GM21447 (cell line): Measurements from ENCODE around the gene GLT8D1.
A peak's percentile ranks its signal among the peaks of the same experiment; 100 is the strongest.

Experiments
- ATAC-seq: cut with Tn5 transposase; IDR thresholded peaks from one replicate; pipeline ENCODE4 v1.9.1; 2021; ENCODE audit not compliant: unreplicated experiment

Gene GLT8D1

DNA sequence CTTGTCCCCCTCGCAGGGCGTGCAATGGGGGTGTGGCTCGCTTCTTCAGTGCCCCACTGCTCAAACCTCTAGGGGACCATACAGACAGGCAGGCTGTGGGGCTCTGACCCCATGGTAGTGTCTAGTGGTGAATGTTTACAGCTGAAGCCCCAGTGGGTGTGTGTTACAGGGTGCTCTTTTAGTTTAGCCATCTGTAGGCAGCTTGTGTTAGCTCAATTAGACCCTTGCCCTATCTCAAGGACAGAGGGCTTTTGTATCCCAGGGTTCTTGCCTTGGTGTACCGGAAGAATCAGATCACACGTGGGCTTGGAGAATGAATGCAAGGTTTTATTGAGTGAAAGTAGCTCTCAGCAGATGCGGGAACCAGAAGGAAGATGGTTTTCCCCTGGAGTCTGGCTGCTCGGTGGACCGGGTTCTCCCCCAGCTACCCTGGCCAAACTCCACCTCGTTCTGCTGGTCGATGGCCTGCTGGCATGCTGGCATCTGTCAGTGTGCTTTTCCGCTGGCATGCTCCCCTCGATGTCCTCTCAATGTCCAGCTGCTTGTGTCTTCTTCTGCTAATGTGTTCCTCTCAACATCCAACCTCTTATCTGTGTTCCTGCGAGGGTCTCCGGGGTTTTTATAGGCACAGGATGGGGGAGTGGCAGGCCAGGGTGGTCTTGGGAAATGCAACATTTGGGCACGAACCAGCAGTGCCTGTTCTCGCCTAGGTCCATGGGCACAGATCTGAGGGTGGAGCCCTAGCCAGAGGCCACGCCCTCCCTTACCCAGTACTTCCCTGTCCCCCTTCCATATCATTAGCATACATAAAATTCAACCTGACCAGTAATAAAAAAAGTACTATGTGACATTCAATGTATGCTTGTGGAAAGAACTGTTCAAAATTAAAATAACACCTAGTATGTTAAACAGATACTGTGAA, 7.0 kb upstream of the GLT8D1 start:
- ATAC-seq, result no peak

DNA sequence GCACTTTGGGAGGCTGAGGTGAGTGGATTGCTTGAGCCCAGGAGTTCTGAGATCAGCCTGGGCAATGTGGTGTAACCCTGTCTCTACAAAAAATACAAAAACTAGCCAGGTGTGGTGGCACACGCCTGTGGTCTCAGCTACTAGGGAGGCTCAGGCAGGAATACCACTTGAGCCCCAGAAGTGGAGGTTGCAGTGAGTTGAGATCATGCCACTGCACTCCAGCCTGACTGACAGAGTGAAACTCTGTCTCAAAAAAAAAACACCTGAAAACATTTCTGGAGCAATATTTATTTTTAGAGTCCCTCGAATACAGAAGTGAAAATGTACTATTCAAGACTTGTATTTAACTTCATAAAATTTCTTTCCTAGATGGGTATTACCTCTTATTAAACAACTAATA, 4.9 kb upstream of the GLT8D1 start:
- no peak for ATAC-seq

DNA sequence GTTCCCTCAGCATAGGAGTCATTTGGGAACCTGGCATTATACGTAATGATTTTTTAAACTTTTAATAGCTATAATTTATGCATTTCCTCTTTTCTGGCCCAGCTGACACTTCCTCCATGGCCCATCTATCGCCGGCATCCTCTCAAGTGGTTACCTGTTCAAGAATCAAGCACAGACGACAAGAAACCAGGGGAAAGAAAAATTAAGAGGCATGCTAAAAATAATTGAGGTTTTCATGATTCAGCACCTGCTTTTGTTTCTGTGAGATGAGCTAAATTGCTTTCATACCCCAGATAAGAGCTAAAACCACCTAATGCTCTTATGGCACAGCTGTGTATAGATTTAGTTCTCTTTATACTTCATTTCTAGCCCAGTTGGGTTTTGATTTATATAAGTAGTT, 2.0 kb upstream of the GLT8D1 start:
- ATAC-seq, result no peak

DNA sequence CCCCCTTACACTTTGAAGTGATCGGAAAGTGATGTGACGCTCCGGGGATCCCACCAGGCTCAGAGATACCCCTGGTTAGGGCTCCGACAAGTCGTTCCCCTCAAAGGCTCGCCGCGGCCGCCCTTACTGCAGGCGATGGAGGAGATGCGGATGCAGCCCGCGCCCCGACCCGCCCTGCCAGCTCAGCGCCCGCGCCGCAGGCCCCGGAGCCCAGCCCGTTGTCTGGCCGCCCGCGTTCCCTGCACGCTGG, 228 bp downstream of the GLT8D1 start:
- no peak for ATAC-seq

DNA sequence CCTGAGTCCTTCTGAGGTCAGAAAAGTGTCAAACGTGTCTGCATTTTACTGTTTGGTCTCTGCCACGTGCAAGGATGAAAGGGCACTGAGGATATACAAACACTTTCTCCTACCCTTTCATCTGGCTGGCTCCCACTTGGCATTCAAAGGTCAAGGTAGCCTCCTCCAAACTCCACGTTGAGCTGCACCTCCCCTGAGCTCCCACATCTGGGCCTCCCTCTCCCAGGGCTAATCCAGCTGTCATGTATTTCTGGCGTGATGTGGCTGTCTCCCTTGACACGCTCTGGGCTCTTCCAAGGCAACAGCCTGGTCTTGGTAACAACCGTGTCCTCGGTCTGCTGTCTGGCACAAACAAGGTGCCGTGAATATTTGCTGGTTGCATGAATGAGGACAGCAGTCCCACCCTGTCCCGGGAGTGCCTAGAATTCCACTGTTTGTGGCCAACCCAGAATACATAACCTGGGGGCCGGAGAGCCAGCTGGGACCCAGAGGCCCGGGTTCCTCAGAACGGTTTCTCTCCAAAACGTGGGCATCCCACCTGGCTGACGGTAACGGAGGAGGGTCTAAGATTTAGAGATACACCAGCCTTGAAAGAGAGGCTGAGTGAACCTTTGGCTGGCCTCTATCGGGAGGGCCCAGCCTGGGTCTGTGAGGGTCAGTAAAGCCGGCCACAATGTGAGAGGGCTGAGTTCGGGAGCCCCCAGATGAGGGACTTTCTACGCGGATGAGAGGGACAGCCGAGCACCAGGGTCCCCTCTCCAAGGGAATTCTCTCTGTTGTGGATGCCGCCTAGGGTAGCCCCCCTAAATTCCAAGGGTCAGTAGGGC, 767 bp downstream of the GLT8D1 start:
- ATAC-seq, result no peak

DNA sequence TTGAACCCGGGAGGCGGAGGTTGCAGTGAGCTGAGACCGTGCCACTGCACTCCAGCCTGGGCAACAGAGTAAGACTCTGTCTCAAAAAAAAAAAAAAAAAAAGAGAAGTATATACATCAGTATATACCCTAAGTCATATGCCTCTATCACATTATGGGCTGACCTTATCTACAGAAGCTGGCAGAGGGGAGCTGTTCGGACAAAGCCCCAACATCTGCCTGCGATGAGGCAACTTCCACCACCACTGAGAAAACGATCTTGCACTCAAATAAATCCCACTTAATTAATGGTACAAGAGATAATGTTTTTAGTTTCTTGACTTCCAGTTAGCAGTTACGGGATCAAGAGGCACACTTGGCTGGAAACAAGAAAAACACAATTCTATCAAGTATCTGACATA, 2.2 kb downstream of the GLT8D1 start:
- ATAC-seq, result no peak

DNA sequence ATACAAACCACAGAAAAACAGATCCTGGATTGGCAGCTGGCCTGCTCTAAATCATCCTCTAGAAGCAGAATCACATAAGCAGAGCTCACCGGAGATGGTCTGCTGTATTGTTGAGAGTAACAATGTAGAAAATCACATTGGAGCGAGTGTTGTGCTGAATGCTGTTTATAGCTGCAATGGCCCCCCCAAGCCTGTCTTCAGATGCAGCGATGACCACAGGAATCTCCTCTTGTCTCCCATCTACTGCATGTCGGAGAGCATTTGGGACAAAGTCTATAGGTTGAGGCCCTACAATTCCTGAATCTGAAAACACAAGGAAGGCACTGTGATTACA, 8.0 kb downstream of the GLT8D1 start:
- ATAC-seq, result no peak

DNA sequence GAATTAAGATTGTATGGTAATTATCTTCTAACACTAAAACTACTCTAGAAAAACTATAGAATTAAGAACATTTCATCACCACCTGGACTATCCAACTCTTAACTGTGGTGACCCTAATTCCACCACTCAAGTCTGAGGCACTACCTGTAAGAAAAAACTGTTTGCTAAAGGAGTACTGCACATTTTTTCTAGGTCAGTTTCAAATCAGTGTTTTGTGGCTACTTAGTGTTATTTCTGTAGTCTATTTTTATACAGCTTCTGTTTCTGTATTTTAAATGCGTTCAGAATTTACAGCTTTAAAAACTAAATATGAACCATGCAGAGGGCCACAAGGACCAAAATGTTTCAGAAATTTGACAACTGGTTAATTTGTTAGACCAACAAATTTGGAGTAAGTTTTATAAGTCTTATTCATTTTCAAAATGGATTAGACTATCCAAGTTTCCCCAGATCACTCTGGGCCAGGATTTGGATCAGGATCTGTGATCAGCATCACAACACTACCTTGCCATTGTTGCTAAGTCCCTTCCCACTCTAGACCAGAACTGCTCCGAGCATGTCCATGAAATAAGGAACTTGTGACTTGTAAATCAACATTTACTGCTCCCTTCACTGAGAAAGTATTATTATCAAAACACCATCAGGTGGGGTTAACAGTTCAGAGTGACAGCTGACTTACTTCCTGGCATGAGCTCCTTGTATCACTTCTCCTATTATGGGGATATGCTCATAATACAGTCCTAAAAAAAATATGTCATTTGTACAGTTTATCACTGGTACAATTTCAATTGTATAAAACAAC, 8.6 kb downstream of the GLT8D1 start:
- ATAC-seq, result peak; percentile 56

DNA sequence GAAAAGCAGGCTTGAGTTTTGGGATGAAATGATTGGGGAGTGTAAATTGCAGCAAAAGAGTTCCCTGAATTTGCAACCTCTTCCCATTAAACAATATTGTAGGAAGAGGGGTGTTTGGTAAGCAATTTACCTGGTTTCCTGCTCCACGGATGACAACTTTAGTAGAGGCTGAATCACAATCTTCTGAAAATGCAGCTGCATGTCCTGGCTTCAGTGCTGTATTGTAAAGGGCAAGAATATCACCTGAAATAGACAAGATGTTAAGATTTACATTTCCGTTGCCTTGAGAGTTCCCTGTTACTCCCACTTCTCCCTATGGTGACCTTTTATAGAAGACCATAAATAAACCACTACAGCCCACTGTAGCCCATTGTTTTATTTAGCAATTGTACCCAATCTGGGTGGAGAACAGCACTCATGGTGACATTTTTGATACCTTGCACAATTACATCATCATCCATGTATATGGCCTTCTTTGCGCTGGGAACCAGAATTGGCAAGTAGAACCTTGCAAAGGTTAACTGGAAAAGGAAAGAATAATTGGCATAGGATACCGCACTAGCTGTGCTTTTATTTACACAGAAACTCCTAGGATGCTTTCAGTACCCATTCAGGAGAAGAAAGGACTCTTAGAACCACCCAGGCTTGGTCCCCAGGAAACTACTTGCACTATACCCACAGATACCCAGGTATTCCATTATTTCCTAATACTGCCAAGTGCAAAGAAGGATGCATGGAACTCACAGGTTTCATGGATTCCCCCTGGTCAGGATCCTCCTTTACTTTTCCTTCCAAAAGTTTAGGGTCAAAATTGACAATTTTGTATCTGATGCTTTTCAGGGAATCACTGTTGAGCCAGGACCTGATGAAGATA, 9.6 kb downstream of the GLT8D1 start:
- no peak for ATAC-seq

DNA sequence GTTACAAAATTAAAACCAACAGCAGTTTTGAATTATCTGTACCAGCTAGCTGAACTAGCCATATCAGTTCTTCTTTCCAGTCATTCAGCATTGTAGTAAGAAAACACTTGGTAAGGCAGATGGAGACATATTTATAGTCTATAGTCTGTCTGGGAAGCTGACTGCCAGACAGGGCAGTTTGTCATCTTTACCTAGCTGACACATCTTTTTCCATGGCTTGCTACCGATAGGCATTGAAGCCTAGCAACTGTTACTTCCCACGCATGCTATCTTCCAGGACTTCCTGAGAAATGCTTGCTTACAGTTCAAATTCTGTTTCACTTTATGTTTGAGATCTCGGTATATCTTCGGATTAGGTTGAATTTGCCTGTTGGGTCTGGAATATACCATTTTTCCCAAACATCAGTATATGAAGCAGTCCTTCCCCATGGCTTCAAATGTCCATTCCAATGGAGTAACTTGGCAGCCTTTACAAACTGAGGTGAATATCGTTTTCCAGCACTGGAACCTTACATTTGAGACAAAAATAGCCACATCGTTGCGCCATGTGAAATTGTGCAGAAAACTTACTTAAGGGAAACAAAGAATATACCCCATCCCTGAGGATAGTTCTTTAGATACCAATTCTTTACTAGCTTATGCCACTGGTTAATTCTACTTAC, 10.9 kb downstream of the GLT8D1 start:
- ATAC-seq, result no peak

DNA sequence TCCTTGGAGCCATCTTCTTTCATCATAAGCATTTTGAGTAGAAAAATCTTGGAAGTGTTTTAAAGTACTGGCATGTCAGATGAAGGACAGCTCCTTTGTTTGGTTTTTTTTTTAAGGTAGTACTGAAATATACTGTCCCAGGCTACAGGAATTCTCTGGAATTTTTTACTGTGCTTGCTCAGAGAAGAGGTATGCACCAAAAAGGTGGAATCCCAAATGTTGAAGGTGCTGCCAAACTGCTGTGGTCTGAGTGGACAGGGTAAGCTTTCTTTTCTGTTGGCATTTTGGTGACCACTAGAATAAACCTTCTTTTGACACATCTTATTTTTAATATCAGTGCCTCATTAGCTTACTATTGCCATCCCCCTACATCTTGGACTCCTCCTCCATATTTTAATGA, 12.5 kb downstream of the GLT8D1 start:
- ATAC-seq, result no peak

DNA sequence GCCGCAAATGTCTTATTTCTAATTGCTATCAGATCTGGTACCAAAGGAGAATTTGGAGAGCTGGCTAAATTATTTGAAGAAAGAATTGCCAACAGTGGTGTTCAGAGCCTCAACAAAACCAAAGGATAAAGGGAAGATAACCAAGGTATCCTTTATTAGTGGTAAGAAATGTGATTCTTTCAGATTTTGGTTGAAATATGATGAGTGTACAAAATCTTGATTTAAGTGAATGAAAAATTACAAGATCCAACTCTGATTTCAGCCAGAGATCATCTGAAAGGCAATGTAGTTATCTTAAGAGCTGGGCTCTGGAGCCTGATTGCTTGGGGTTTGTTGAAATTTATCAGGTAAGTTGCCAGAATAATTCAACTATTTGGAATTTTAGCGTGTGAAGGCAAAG, 15.0 kb downstream of the GLT8D1 start:
- ATAC-seq, result no peak

DNA sequence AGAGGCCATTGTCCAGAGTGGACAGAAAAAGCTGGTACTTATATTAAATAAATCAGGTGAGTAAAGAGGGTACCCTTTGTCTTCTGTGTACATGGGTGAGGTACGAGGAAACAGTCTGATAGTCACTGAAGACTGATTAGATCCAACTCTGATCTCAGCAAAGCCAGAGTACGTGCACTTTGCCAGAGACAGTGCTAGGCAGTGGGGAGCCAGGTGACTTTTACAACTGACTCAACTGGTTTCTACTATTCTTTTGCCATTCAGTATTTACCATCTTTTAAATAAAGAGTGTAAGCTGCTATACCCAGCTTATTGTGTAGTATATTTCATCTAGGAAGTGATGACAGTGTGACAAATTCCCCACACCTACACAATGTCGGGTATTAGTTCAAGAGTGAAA, 16.4 kb downstream of the GLT8D1 start:
- ATAC-seq, result no peak

DNA sequence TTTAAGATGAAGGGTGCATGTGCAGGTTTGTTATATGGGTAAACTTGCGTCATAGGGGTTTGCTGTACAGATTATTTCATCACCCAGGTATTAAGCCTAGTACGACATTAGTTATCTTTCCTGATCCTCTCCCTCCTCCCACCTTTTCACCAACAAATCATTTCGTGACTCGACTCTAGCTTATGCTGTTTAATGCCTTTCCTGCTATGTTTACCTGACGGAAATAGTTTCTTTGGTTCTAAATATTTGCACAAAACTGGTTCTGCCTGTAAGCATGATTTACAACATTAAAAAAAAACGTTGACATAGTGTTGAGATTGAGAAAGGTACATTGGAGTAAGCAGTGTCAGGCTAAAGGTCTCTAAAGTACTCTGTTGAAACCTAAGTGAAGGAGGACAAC, 17.3 kb downstream of the GLT8D1 start:
- no peak for ATAC-seq

DNA sequence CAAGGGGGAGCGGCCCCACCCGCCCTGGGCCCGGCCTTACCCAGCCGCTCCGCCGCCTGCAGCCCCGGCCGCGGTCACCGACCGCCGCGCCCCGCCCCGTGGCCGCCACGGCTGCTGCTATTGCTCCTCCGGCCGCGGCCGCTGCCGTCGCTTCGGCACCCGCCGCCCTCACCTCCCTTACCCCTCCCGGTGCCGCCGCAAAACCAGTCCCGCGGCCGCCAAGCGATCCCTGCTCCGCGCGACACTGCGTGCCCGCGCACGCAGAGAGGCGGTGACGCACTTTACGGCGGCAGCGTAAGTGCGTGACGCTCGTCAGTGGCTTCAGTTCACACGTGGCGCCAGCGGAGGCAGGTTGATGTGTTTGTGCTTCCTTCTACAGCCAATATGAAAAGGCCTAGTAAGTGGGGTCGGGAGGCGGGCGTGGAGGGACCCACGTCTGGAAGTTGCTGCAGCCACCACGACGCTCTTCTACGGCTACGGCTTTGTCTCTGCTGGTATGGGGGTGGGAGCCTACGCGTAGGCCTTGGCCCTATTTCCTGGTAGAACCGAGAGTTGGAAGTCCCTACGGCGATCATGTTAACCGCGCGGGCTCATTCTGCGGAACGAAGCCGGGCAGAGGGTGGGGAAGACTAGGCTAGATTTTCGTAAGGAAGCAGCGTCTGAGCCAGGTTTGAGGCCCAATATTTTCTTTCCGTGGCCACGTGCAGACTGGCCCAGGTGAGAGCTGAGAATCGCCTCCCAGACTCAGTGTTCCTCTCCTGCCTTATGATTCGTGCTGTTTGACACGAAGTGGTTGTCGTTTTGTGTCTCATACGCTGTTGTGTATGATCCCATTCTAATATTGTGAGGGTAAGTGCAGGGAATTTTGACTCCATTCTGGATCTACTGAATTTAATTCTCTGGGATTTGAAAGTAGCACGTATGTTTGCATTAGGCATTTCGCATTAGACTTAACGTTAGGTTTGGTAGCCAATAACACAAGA, 19.6 kb downstream of the GLT8D1 start, which contains the start of the genes GNL3 and PBRM1:
Gene GNL3, plus strand, starts transcription at position 324 of the 983 bp plus-strand sequence. Its CDS starts 61 bp downstream, at position 385.
Gene PBRM1, minus strand, starts transcription at position 205 of the 983 bp plus-strand sequence.
- peak; percentile 60 for ATAC-seq

DNA sequence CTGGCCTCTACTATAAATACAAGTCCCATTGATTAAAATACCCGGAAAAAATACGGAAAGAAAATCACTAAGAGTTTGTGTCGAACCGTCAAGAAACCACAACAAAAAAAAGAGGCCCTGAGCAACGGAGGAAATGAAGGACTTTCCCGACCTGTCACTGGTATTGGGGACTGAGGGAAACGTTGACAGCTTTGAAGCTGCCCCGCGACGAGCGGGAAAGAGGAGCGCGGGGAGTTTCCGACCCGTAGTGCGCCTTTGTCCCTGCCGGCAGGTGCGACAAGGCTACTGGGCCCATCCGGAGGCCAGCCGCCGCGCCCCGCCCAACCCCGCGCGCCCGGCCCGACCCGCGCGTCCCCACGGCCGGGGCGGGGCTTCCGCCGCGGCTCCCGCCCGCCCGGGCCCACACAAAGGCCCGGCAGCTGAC, 20.3 kb downstream of the GLT8D1 start:
- ATAC-seq, result peak; percentile 60

DNA sequence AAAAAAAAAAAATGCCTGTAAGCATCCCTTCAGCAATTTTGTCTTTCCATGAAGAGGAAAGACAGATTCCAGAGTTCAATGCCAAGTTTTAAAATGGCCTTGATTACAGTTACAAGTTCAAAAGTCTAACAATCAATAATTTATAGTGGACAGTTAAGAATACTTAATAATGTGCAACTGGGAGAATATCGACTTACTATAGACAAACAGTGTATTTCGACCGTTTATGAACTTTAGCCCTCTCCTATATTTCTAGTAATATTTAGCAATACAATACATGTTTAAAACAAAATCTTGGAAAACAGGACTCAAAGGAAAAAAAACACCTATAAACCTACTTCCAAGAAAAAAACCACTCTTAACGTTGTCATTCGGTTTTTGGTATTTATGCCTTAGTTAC, 21.4 kb downstream of the GLT8D1 start:
- ATAC-seq, result no peak

DNA sequence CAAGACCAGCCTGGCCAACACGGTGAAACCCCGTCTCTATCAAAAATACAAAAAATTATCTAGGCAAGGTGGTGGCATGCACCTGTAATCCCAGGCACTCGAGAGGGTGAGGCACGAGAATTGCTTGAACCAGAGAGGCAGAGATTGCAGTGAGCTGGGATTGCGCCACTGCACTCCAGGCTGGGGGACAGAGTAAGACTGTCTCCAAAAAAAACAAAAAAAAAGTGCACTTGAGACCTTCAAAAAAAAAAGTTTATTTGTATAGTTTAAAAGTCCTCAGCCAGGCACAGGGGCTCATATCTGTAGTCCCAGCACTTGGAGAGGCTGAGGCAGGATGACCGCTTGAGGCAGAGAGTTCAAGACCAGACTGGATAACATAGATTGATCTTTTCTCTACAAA, 22.0 kb downstream of the GLT8D1 start:
- no peak for ATAC-seq

DNA sequence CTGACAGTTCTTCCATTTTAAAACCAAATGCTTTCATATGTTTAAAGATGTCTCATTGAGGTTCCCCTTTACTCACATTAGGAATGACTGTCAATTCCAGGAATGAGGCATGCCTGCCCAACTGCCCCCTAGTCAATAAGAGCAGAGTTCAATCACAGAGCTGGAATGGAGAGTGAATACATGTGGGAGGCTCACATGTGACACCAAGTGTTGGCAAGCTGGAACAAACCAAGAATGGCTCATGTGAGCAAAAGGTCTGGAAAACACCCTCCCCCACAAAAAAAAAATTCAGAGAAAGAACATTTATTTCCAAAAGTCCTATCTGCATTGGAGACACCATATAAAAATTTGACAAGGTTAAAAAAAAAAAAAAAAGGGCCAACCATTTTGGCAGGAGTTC, 23.6 kb downstream of the GLT8D1 start:
- ATAC-seq, result no peak
